HG02623 (cell line): ENCODE data around the gene METTL26.
A peak's percentile ranks its signal among the peaks of the same experiment; 100 is the strongest.

Source experiments
- ATAC-seq: cut with Tn5 transposase; IDR thresholded peaks from one replicate; pipeline ENCODE4 v1.9.1; 2021; ENCODE audit warnings: moderate library complexity; ENCODE audit not compliant: unreplicated experiment

METTL26 gene

DNA sequence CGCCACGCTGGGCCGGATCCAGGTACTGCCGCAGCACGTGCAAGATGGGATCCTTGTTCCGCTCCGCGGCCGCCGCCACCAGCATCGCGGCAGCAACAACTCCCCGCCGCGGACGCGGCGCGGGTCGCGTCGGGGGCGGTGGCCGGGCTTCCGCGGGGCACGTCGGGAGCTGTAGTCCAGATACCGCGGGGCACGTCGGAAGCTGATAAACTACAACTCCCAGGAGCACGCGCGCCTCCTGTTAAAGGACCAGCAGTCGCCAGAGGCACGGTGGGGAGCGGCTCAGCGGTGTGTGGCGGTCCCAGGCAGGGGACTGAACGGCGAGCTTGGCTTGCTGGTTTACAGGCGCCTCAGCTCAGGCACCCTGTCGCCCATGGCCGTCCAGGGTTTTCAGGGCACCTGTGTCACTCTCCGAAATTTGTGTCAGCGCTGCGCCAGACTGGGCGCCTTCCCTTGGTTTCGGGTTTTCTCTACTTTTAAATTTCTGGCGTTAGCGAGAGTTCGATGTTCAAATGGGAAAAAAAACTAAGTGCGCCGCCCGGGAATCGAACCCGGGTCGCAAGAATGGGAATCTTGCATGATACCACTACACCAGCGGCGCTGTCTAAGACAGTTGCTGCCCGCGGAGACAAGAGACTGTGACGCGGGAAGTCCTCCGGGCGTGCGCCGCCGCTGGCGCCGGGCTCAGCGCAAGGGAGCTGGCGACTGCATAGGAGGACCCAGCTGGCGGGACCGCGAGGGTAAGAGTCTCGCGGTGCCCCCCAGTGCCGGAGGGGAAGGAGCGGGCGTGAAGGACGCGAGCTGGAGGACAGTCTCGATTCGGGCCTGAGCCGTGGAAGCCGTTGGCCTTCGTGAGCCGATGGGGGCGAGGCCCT is at the start of gene METTL26:
Gene METTL26 (minus strand): TSS at position 100 of the 875 bp plus-strand sequence. CDS start 15 bp downstream, at position 85.
- ATAC-seq: peak; percentile 54

GRCh38 chr16:684961-685696 is 49.0 kb upstream of the METTL26 start:
- ATAC-seq: no peak

- peak; percentile 64 for ATAC-seq
These were observed 48.1 kb upstream of the METTL26 start, which contains the start of gene JMJD8 for GRCh38 chr16:684071-684794. JMJD8 (minus strand) TSS chr16:684334; CDS start chr16:684319, 15 bp downstream.

GRCh38 chr16:683396-684070 is 47.4 kb upstream of the METTL26 start:
- no peak for ATAC-seq

- ATAC-seq: no peak
These were observed 46.6 kb upstream of the METTL26 start for GRCh38 chr16:682493-683395.

GRCh38 chr16:681746-682427 is 45.8 kb upstream of the METTL26 start:
- ATAC-seq: no peak

DNA sequence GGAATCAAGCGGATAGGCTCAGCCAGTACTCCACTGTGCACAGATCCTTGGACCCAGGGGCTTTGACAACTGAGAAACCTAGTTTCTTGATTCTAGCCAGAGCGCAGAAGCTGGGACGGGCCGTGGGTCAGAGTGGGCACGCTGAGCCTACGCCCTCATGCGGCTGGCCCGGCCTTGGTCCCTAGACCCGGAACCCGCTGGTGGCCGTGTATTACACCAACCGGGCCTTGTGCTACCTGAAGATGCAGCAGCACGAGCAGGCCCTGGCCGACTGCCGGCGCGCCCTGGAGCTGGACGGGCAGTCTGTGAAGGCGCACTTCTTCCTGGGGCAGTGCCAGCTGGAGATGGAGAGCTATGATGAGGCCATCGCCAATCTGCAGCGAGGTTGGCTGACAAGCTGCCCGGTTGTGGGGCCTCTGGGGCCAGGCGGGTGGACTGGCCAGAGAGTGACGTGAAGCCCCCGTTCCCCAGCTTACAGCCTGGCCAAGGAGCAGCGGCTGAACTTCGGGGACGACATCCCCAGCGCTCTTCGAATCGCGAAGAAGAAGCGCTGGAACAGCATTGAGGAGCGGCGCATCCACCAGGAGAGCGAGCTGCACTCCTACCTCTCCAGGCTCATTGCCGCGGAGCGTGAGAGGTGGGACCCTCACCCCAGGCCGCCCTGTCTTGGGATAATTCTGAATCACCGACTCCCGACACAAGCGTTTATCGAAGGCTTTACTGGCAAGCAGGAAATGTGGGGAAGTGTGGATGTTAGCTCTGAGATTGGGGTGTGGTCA is 45.1 kb upstream of the METTL26 start:
- no peak for ATAC-seq

DNA sequence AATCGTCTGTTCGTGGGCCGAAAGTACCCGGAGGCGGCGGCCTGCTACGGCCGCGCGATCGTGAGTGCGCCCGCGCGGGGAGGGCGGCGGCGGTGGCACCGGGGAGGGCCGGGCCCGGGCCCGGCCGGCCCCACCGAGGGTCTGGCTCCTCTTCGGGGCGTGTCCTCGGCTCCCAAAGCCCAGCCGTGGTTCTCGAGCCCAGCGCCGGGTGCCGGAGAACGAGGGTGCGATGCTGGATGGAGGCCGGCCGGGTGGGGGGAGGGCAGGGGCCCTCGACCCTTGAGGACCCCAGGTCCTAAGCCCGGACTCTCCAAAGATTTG is 44.5 kb upstream of the METTL26 start:
- no peak for ATAC-seq

DNA sequence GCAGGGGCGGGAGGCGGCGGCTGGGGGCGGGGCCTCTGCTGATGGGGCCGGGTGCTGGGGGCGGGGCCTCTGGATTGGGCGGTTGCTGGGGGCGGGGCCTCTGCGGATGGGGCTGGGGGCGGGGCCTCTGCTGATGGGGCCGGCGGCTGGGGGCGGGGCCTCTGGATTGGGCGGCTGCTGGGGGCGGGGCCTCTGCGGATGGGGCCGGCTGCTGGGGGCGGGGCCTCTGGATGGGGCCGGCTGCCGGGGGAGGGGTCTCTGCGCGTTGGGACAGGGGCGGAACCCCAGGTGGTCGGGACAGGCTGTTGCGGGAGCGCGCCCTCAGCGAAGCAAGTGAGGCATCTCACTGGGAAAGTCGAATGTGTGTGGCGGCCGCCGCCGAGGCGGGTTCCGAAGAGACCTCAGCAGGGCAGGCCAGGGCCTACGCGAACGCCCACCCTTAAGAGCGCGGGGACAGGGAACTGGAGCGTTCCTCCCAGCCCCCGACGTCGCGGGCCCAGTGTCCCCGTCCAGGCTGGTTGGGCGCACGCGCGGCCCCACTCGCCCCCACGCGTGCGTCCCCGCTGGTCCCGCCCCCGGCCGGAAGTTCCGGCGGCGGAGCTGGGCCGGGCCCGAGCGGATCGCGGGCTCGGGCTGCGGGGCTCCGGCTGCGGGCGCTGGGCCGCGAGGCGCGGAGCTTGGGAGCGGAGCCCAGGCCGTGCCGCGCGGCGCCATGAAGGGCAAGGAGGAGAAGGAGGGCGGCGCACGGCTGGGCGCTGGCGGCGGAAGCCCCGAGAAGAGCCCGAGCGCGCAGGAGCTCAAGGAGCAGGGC is 43.9 kb upstream of the METTL26 start, which contains the start of gene STUB1:
Gene STUB1 (plus strand): TSS at position 597 of the 811 bp plus-strand sequence. CDS start 116 bp downstream, at position 713.
- no peak for ATAC-seq

DNA sequence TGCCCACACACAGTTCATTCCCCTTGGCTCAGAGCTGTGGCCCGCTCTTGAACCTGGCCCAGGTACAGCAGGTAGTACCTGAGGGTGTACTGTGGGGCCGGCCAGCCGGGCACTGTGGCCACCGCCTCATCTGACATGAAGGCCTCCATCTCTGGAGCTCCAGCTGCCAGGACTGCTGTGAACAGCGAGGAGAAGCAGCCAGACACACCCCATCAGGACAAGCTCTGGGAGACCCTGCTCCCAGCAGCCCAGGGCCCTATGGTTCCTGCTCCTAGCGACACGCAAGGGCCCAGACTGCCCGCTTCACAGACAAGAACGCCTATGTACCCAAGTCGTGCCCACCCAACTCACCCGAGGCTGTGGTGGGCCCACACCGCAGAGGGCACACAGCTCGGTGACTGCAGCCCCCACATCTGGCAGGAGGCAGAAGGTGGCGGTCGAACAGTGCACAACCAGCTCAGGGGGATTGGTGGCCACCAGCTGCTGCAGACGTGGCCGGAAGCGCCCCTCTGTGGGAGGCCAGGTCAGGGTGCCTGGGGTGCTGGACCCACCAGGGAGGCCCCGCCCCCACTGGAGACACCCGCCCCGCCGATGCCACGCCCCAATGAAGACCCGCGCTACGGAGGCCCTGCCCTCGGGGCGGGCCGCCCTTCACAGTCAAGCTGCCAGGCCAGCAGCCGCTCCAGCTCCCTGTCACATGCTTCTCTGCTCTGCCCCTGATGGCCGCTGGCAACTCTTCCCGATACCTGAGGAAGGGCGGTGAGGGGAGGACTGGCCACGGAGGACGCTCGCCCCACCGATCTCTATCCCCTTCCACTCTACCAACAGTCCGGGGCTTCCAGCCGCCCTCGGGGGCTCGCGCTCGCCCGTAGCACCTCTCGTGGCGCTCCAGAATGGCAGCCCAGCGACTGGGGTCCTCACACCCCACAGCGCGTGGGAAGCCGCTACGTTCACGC is 43.0 kb upstream of the METTL26 start:
- no peak for ATAC-seq

- no peak for ATAC-seq
These were observed 42.2 kb upstream of the METTL26 start for GRCh38 chr16:678209-678857.

- no peak for ATAC-seq
These were observed 41.4 kb upstream of the METTL26 start for GRCh38 chr16:677316-678190.

GRCh38 chr16:676913-677312 is 40.8 kb upstream of the METTL26 start:
- ATAC-seq: no peak

GRCh38 chr16:676565-676902 is 40.4 kb upstream of the METTL26 start:
- no peak for ATAC-seq
